HCT116 (cell line): ENCODE results near the gene GP1BA. TPM values are rescaled to one million over a fixed set of nuclear protein-coding genes. Genes with fewer than 3 reads are reported as not detected.

Source experiments
- ATAC-seq: fragments of 200-7000 bp; cut with Tn5 transposase; 2 replicates; pipeline ENCODE4 v1.9.1; 2020; ENCODE audit warnings: mild to moderate bottlenecking, moderate library complexity
- BruUV-seq: library from RNA; stranded (reverse); fragments of 400-500 nt; replicated peaks from 2 replicates; lab custom pipeline; 2021; lab: Mats Ljungman, UMichigan
- CTCF ChIA-PET: fragments of 300-600 bp; sonication (Branson Sonifier 250); formaldehyde crosslinking; loops from one replicate; lab custom pipeline; 2021; ENCODE audit warnings: antibody characterized with exemption; lab: Charles Lee
- POLR2A ChIA-PET: fragments of 300-600, 350-600 bp; sonication (Branson Sonifier 250); formaldehyde crosslinking; loops from one replicate; lab custom pipeline; 2021; ENCODE audit warnings: antibody characterized with exemption; lab: Charles Lee
- RAD21 ChIA-PET, 2 experiments: fragments of 300-600 bp; sonication (Branson Sonifier 250); formaldehyde crosslinking; loops; one replicate each; lab custom pipeline; 2023; ENCODE audit warnings: low total read pairs in 2 of 2; ENCODE audit not compliant: uncharacterized antibody in 2 of 2, unreplicated experiment in 2 of 2, low non-redundant PET in 1 of 2; lab: Charles Lee
- DNase-seq: peaks from one replicate; pipeline ENCODE4 v3.0.0-alpha.2; 2010; ENCODE audit warnings: low read depth, low spot score
- H2AFZ ChIP-seq: fragments of 200-600 bp; shearing (Covaris generic), sonication (generic); 2 replicates; pipeline ENCODE4 v1.6.1; 2017; ENCODE audit warnings: low read depth, mixed run types, mixed read lengths, antibody characterized with exemption, low read length; ENCODE audit not compliant: poor library complexity, severe bottlenecking
- H3K27ac ChIP-seq: 2 replicates; pipeline ENCODE4 v1.5.1; 2012; ENCODE audit warnings: low read depth, low read length
- H3K27me3 ChIP-seq: fragments of 200-600 bp; sonication (generic); 2 replicates; pipeline ENCODE4 v1.6.1; 2016; ENCODE audit warnings: mixed run types, low read length, mixed read lengths; ENCODE audit not compliant: insufficient read depth
- H3K36me3 ChIP-seq, 2 experiments: fragments of 200-500 bp in 1 of 2; fragments of 200-600 bp in 1 of 2; sonication (Bioruptor generic) in 1 of 2; sonication (generic) in 1 of 2; 2 replicates each; pipeline versions ENCODE4 v1.5.1 to v1.6.1; 2014 to 2016; ENCODE audit warnings: low read length in 2 of 2, inconsistent platforms in 1 of 2, mixed read lengths in 1 of 2, mixed run types in 1 of 2; ENCODE audit not compliant: insufficient read depth in 2 of 2, control insufficient read depth in 1 of 2
- H3K4me1 ChIP-seq, 2 experiments: fragments of 200-600 bp in 1 of 2; sonication (generic) in 1 of 2; 2 replicates each; pipeline versions ENCODE4 v1.5.1 to v1.6.1; 2012 to 2017; ENCODE audit warnings: low read length in 2 of 2, inconsistent platforms in 1 of 2, mild to moderate bottlenecking in 1 of 2, mixed read lengths in 1 of 2, mixed run types in 1 of 2, moderate library complexity in 1 of 2; ENCODE audit not compliant: insufficient read depth in 2 of 2, control insufficient read depth in 1 of 2
- H3K4me2 ChIP-seq: fragments of 200-600 bp; sonication (generic); 2 replicates; pipeline ENCODE4 v1.6.1; 2017; ENCODE audit warnings: mixed run types, low read length, mixed read lengths
- H3K4me3 ChIP-seq, 2 experiments: fragments of 200-600 bp in 1 of 2; sonication (generic) in 1 of 2; replicated peaks in 1 of 2; 2 replicates each; pipeline ENCODE4 v1.5.1; 2011 to 2016; ENCODE audit warnings: low read length in 2 of 2, control low read depth in 1 of 2, low read depth in 1 of 2, mild to moderate bottlenecking in 1 of 2, mixed read lengths in 1 of 2, mixed run types in 1 of 2
- H3K79me2 ChIP-seq: fragments of 200-600 bp; sonication (generic); 2 replicates; pipeline ENCODE4 v1.6.1; 2017; ENCODE audit warnings: mild to moderate bottlenecking, mixed run types, low read length, moderate library complexity, mixed read lengths; ENCODE audit not compliant: insufficient read depth
- H3K9ac ChIP-seq: fragments of 200-600 bp; sonication (generic); 2 replicates; pipeline ENCODE4 v1.6.1; 2016; ENCODE audit warnings: low read length, mixed read lengths
- H3K9me2 ChIP-seq: fragments of 200-600 bp; sonication (generic), shearing (Covaris generic); 2 replicates; pipeline ENCODE4 v1.6.1; 2017; ENCODE audit warnings: mixed run types, mild to moderate bottlenecking, moderate library complexity; ENCODE audit not compliant: insufficient read depth
- H3K9me3 ChIP-seq, 2 experiments: fragments of 200-500 bp in 1 of 2; fragments of 200-600 bp in 1 of 2; sonication (Bioruptor generic) in 1 of 2; sonication (generic) in 1 of 2; 2 replicates each; pipeline ENCODE4 v1.6.1; 2014 to 2017; ENCODE audit warnings: low read length in 2 of 2, mixed read lengths in 2 of 2, inconsistent platforms in 1 of 2, low read depth in 1 of 2, mild to moderate bottlenecking in 1 of 2, mixed run types in 1 of 2, moderate library complexity in 1 of 2; ENCODE audit not compliant: control insufficient read depth in 1 of 2, insufficient read depth in 1 of 2
- H4K20me1 ChIP-seq: fragments of 200-600 bp; sonication (generic), shearing (Covaris generic); 2 replicates; pipeline ENCODE4 v1.6.1; 2017; ENCODE audit warnings: mixed run types, mild to moderate bottlenecking, moderate library complexity; ENCODE audit not compliant: insufficient read depth
- JUND ChIP-seq: IDR thresholded peaks from 2 replicates; pipeline ENCODE4 v1.6.1; 2012
- POLR2A ChIP-seq: IDR thresholded peaks from 2 replicates; pipeline ENCODE4 v1.7.0; 2011; ENCODE audit warnings: borderline replicate concordance; ENCODE audit not compliant: insufficient read depth, insufficient read length; ENCODE audit errors: extremely low read depth
- REST ChIP-seq: IDR thresholded peaks from 2 replicates; pipeline ENCODE4 v1.6.1; 2012; ENCODE audit warnings: low read depth
- SIN3A ChIP-seq: IDR thresholded peaks from 2 replicates; pipeline ENCODE4 v1.6.1; 2012; ENCODE audit warnings: low read depth
- SRF ChIP-seq: IDR thresholded peaks from 2 replicates; pipeline ENCODE4 v1.6.1; 2012; ENCODE audit warnings: low read depth
- YY1 ChIP-seq: IDR thresholded peaks from 2 replicates; pipeline ENCODE4 v1.6.1; 2011; ENCODE audit warnings: low read length, low read depth, moderate library complexity, mild to moderate bottlenecking; ENCODE audit not compliant: insufficient replicate concordance; ENCODE audit errors: extremely low read depth
- ZBTB33 ChIP-seq: IDR thresholded peaks from 2 replicates; pipeline ENCODE4 v1.6.1; 2011; ENCODE audit warnings: mild to moderate bottlenecking, low read length, moderate library complexity; ENCODE audit not compliant: insufficient replicate concordance; ENCODE audit errors: extremely low read depth
- ZNF274 ChIP-seq: fragments of 200-500 bp; sonication (Bioruptor generic); IDR thresholded peaks from 2 replicates; pipeline ENCODE4 v1.6.1; 2014; ENCODE audit warnings: mild to moderate bottlenecking, low read depth, low read length, inconsistent platforms
- intact Hi-C: fragments of 100-400 bp; cut with micrococcal nuclease; formaldehyde crosslinking; loops from 2 replicates; pipeline ENCODE4 v1.10.0; 2022
- total RNA-seq: library from RNA; stranded (reverse); gene quantifications from one replicate; pipeline ENCODE4 v1.2.1, GENCODE V29; 2021; ENCODE audit not compliant: unreplicated experiment

GP1BA gene
- total RNA-seq, 1 experiment from 2014 or later = not detected

GRCh38 chr17:4944163-4944553, 12.1 kb downstream of the GP1BA start (continued):
- TF ChIP-seq REST = no peak
- no peak for TF ChIP-seq SIN3A
- TF ChIP-seq ZNF274 = no peak
- TF ChIP-seq YY1 = no peak
- TF ChIP-seq SRF = no peak
- TF ChIP-seq, all 23 proteins: peak for 2

GRCh38 chr17:4944554-4945175, 12.6 kb downstream of the GP1BA start:
- H3K9me3 ChIP-seq = no peaks in the 10 kb centered on the region
- ATAC-seq (no peak), DNase-seq (no peak)
- RAD21 ChIA-PET = no interaction called here
- intact Hi-C loops = loop anchor here (1.0 to 5.0 kb wide), 2 partner anchors 43 to 118 kb away; partner anchors contain the start of gene CAMTA2
- H3K4me2 ChIP-seq = peak overlapping the region; percentile 100
- peaks cover 28 to 57% of the 10 kb centered on the region in 2 experiments for H3K4me1 ChIP-seq
- peak overlapping the region; percentile 65 for H3K27ac ChIP-seq
- no peak overlapping the region for H2AFZ ChIP-seq
- peaks cover 82% of the 10 kb centered on the region for H3K79me2 ChIP-seq
- H3K4me3 ChIP-seq = peak overlapping the region; percentile 96 to 97; a peak in 3 of 4 replicates
- H3K27me3 ChIP-seq = no peaks in the 10 kb centered on the region
- peaks cover 9 to 25% of the 10 kb centered on the region in 2 experiments; a peak in 2 of 4 replicates for H3K36me3 ChIP-seq
- H3K9ac ChIP-seq = peak overlapping the region; percentile 97
- no peak; the same call in 1 of the 2 replicates for TF ChIP-seq JUND
- peak; percentile 21 for TF ChIP-seq SIN3A
- no peak for TF ChIP-seq YY1
- no peak for TF ChIP-seq POLR2A
- TF ChIP-seq ZBTB33 = no peak
- TF ChIP-seq, all 23 proteins: peak for 1
- Histone ChIP-seq H3K9me2 (no peaks in the 10 kb centered on the region), H4K20me1 (peaks cover 12% of the 10 kb centered on the region; the same call in 1 of the 2 replicates)
- ChIA-PET POLR2A (interaction anchor here (0.5 to 4.7 kb wide), 3 partner anchors 20 to 261 kb away, joined by 3 to 45 read pairs (median 3); partner anchors contain the start of gene SPAG7), CTCF (no interaction called here)
- BruUV-seq = no TSS peak
